Heart right ventricle (tissue), 16 donors: Measurements from ENCODE around the gene MINPP1. TPM values are rescaled to one million over a fixed set of nuclear protein-coding genes. Genes with fewer than 3 reads are reported as not detected.

ENCODE experiments used
- ATAC-seq, 8 donors: fragments of 200-7000 bp; cut with Tn5 transposase; one replicate each; pipeline ENCODE4 v1.9.1; 2020; ENCODE audit warnings: mild to moderate bottlenecking in 8 of 8, moderate library complexity in 8 of 8, moderate number of reproducible peaks in 1 of 8
- DNase-seq, 2 donors: peaks; one replicate each; pipeline ENCODE4 v3.0.0-alpha.2; 2020
- H3K27ac ChIP-seq, 10 donors: fragments of 200-600 bp; sonication (generic) in 2 of 10; one replicate each; pipeline versions ENCODE4 v1.5.0 to v1.8.0; 2020 to 2022; ENCODE audit warnings: mild to moderate bottlenecking in 3 of 10
- H3K27me3 ChIP-seq, 7 donors: fragments of 200-600 bp; one replicate each; pipeline ENCODE4 v1.8.0; 2021 to 2022; ENCODE audit warnings: mild to moderate bottlenecking in 2 of 7
- H3K36me3 ChIP-seq, 9 donors: fragments of 200-600 bp; sonication (generic) in 1 of 9; one replicate each; pipeline versions ENCODE4 v1.5.0 to v1.8.0; 2020 to 2022; ENCODE audit warnings: mild to moderate bottlenecking in 2 of 9
- H3K4me1 ChIP-seq, 9 donors: fragments of 200-600 bp; sonication (generic) in 1 of 9; one replicate each; pipeline versions ENCODE4 v1.5.0 to v1.8.0; 2020 to 2022; ENCODE audit warnings: mild to moderate bottlenecking in 4 of 9
- H3K4me3 ChIP-seq, 10 donors: fragments of 200-600 bp; sonication (generic) in 2 of 10; one replicate each; pipeline versions ENCODE4 v1.5.0 to v1.8.0; 2020 to 2022; ENCODE audit warnings: mild to moderate bottlenecking in 7 of 10, moderate library complexity in 2 of 10
- H3K9me3 ChIP-seq, 11 donors: fragments of 200-600 bp in 10 of 11; sonication (generic) in 2 of 11; one replicate each; pipeline versions ENCODE4 v1.5.0 to v1.8.0; 2013 to 2022; ENCODE audit warnings: mild to moderate bottlenecking in 2 of 11, control low read depth in 1 of 11, moderate library complexity in 1 of 11
- CTCF ChIP-seq, 9 donors: fragments of 200-600 bp; sonication (generic) in 2 of 9; IDR thresholded peaks; one replicate each; pipeline versions ENCODE4 v1.5.0 to v1.8.0; 2021 to 2022; ENCODE audit warnings: antibody characterized with exemption in 9 of 9, mild to moderate bottlenecking in 5 of 9, moderate library complexity in 1 of 9
- WGBS, 2 donors: extraction: QIAGEN DNeasy Blood & Tissue Kit; methylation state at CpG; one replicate each; pipeline ENCODE4 v1.1.7; 2013; ENCODE audit warnings: inconsistent platforms in 1 of 2; 5-methylcytosine and 5-hydroxymethylcytosine counted together
- intact Hi-C, 10 donors: fragments of 100-400 bp; cut with DNase I; formaldehyde crosslinking; loops; one replicate each; pipeline versions ENCODE4 v1.11.1 to v1.14.2; 2022
- polyA plus RNA-seq, 2 donors: library from polyadenylated mRNA; stranded (reverse); fragments of 200-250 nt; gene quantifications; one replicate each; pipeline ENCODE4 v1.2.3, GENCODE V29; 2013
- total RNA-seq, 10 donors: library from RNA; stranded (reverse); fragmentation: NEBNext Ultra II Directional in 3 of 10; extraction: Animal tissue kit (Norgen Biotek cat#: 25700) in 3 of 10; gene quantifications; one replicate each; pipeline versions ENCODE4 v1.2.1 to v1.2.4, GENCODE V29; 2021 to 2023
- donor health status: Arrhythmogenic right ventricular cardiomyopathy.
- donor health status: ischemic (EF 13 %, LVEDD 7.1; RV severe dilation, severe dysfunction).
- donor health status: healthy with polysubstance abuse.
- donor health status: DM: no; HTN: yes; CAD: no.
- donor health status: DM: no; HTN: no; CAD: no.
- donor health status: ischemic (EF 25% LVEDD 6.9; RV normal size, moderate dysfunction).
- donor health status: ischemic (EF 25% LVEDD 5.7; RV mildly dilated, moderate dysfunction).
- donor health status: healthy.
- donor health status: DM: yes; HTN: yes; CAD: no.
- donor health status: Ischemic cardiomyopathy.
- donor health status: ischemic (EF 35%, LVEDD 5.7; RV mildly dilated, moderate dysfunction).
- donor health status: nonischemic (EF 11% LVEDD 7.7; RV severe dilation, severe dysfunction).
- donor health status: DM: yes; HTN: yes; CAD: no.
- donor health status: PGD.
- donor health status: ischemic (EF 29% LVEDD 5.4; RV normal size, mild dysfunction).
- donor health status: nonischemic (EF 23%, LVEDD 6.1; RV moderate dilation, normal function).

The MINPP1 gene
- total and polyA plus RNA-seq, 12 donors: 4.3 to 8.7 (median 5.9) TPM

GRCh38 chr10:87532696-87533095 is 28.0 kb downstream of the MINPP1 start:
- H3K4me3 ChIP-seq: peak overlapping the region in 1 of 10 donors; percentile 3

GRCh38 chr10:87534173-87534858 is 29.6 kb downstream of the MINPP1 start:
- H3K27me3 ChIP-seq: no peaks in the 10 kb centered on the region
- 90 to 95% methylated on average over 3 of the region's 3 CpGs for WGBS, 2 donors
- ATAC-seq: no peak
- H3K4me1 ChIP-seq: peaks cover 0 to 29% (median 18%) of the 10 kb centered on the region in 9 donors
- no peak for TF ChIP-seq CTCF (IDR thresholded peaks at IDR 0.05)
- intact Hi-C loops: loop anchor here in 8 of 10 donors (5.0 to 10.0 kb wide), 6 partner anchors 120 to 240 kb away; partner anchors contain the start of gene PAPSS2 (in 2 of the 8)
- H3K4me3 ChIP-seq: no peak overlapping the region
- peaks cover 0 to 16% (median 5%) of the 10 kb centered on the region in 11 donors for H3K9me3 ChIP-seq
- H3K27ac ChIP-seq: no peak overlapping the region
- DNase-seq: no peak
- H3K36me3 ChIP-seq: peaks cover 0 to 28% (median 0%) of the 10 kb centered on the region in 9 donors

More at GRCh38 chr10:87532696-87533095, 28.0 kb downstream of the MINPP1 start:
- Histone ChIP-seq H3K9me3 (peaks cover 0 to 24% (median 5%) of the 10 kb centered on the region in 11 donors), H3K27me3 (no peaks in the 10 kb centered on the region), H3K4me1 (peaks cover 0 to 29% (median 18%) of the 10 kb centered on the region in 9 donors), H3K27ac (peak overlapping the region; percentile 6 to 73 (median 58)), H3K36me3 (peaks cover 0 to 27% (median 0%) of the 10 kb centered on the region in 9 donors)
- intact Hi-C loops: loop anchor here in 8 of 10 donors (2.0 to 10.0 kb wide), 7 partner anchors 122 to 242 kb away; partner anchors contain the start of gene PAPSS2 (in 2 of the 8)
- peak in 2 of 8 donors; percentile 45 to 70 for ATAC-seq
- DNase-seq: no peak
- no peak for TF ChIP-seq CTCF (IDR thresholded peaks at IDR 0.05)

GRCh38 chr10:87538092-87539015 is 33.7 kb downstream of the MINPP1 start:
- ATAC-seq: no peak
- TF ChIP-seq CTCF (IDR thresholded peaks at IDR 0.05): no peak
- Histone ChIP-seq H3K4me3 (no peak overlapping the region), H3K36me3 (peaks cover 0 to 46% (median 9%) of the 10 kb centered on the region in 9 donors), H3K9me3 (peaks cover 0 to 10% (median 8%) of the 10 kb centered on the region in 11 donors), H3K27me3 (no peaks in the 10 kb centered on the region), H3K27ac (no peak overlapping the region), H3K4me1 (peaks cover 0 to 8% (median 3%) of the 10 kb centered on the region in 9 donors)
- no peak for DNase-seq
- 88 to 91% methylated on average over 7 of the region's 7 CpGs for WGBS, 2 donors
- intact Hi-C loops: loop anchor here in 6 of 10 donors (5.0 to 10.0 kb wide), 4 partner anchors 116 to 236 kb away; partner anchors contain the start of gene PAPSS2 (in 2 of the 6)

GRCh38 chr10:87541114-87541513 is 36.4 kb downstream of the MINPP1 start:
- TF ChIP-seq CTCF (IDR thresholded peaks at IDR 0.05): no peak
- Histone ChIP-seq H3K36me3 (peaks cover 0 to 46% (median 9%) of the 10 kb centered on the region in 9 donors), H3K27ac (no peak overlapping the region), H3K27me3 (no peaks in the 10 kb centered on the region), H3K9me3 (peaks cover 0 to 14% (median 10%) of the 10 kb centered on the region in 11 donors), H3K4me3 (no peak overlapping the region), H3K4me1 (peaks cover 0 to 17% (median 0%) of the 10 kb centered on the region in 9 donors)
- intact Hi-C loops: loop anchor here in 1 of 10 donors (10.0 kb wide), 1 partner anchor 194 kb away; no protein-coding TSS in a partner anchor
- DNase-seq (no peak), ATAC-seq (no peak)
- 85% methylated on average over 1 of the region's 1 CpG for WGBS, 2 donors
